Esophagus (tissue), 2 donors: ENCODE measurements around the gene MSI2. TPM values are rescaled to one million over a fixed set of nuclear protein-coding genes. Genes with fewer than 3 reads are reported as not detected.
A peak's percentile ranks its signal among the peaks of the same experiment; 100 is the strongest.

ENCODE experiments used
- H3K27ac ChIP-seq, 2 donors: one replicate each; pipeline ENCODE4 v1.5.1; 2013; ENCODE audit warnings: low read depth in 2 of 2, mild to moderate bottlenecking in 2 of 2, inconsistent platforms in 1 of 2, low read length in 1 of 2, moderate library complexity in 1 of 2
- H3K27me3 ChIP-seq, 2 donors: one replicate each; pipeline ENCODE4 v1.6.1; 2013; ENCODE audit warnings: low read length in 2 of 2, control low read depth in 1 of 2, mild to moderate bottlenecking in 1 of 2; ENCODE audit not compliant: insufficient read depth in 2 of 2, control insufficient read depth in 1 of 2
- H3K36me3 ChIP-seq, 2 donors: one replicate each; pipeline ENCODE4 v1.6.1; 2013; ENCODE audit warnings: low read length in 1 of 2; ENCODE audit not compliant: control insufficient read depth in 2 of 2, insufficient read depth in 2 of 2
- H3K4me1 ChIP-seq, 2 donors: one replicate each; pipeline ENCODE4 v1.6.1; 2013; ENCODE audit warnings: low read length in 1 of 2; ENCODE audit not compliant: control insufficient read depth in 2 of 2, insufficient read depth in 2 of 2
- H3K4me3 ChIP-seq, 2 donors: one replicate each; pipeline ENCODE4 v1.5.1; 2013; ENCODE audit warnings: low read length in 2 of 2, mild to moderate bottlenecking in 2 of 2, low read depth in 1 of 2, moderate library complexity in 1 of 2
- H3K9me3 ChIP-seq, 2 donors: one replicate each; pipeline ENCODE4 v1.6.1; 2013; ENCODE audit warnings: mild to moderate bottlenecking in 2 of 2, low read depth in 1 of 2, low read length in 1 of 2, moderate library complexity in 1 of 2; ENCODE audit not compliant: control insufficient read depth in 2 of 2, insufficient read depth in 1 of 2
- WGBS, 2 donors: extraction: QIAGEN DNeasy Blood & Tissue Kit; methylation state at CpG; one replicate each; pipeline ENCODE4 v1.1.7; 2013; 5-methylcytosine and 5-hydroxymethylcytosine counted together
- polyA plus RNA-seq, 2 donors: library from polyadenylated mRNA; stranded (reverse); fragments of 200-250 nt; gene quantifications; one replicate each; pipeline ENCODE4 v1.2.3, GENCODE V29; 2013
- donor health status: healthy with polysubstance abuse.
- donor health status: Bipolar disorder and iron deficiency.

The MSI2 gene
- polyA plus RNA-seq, 2 donors = 7.8 to 8.2 TPM

DNA sequence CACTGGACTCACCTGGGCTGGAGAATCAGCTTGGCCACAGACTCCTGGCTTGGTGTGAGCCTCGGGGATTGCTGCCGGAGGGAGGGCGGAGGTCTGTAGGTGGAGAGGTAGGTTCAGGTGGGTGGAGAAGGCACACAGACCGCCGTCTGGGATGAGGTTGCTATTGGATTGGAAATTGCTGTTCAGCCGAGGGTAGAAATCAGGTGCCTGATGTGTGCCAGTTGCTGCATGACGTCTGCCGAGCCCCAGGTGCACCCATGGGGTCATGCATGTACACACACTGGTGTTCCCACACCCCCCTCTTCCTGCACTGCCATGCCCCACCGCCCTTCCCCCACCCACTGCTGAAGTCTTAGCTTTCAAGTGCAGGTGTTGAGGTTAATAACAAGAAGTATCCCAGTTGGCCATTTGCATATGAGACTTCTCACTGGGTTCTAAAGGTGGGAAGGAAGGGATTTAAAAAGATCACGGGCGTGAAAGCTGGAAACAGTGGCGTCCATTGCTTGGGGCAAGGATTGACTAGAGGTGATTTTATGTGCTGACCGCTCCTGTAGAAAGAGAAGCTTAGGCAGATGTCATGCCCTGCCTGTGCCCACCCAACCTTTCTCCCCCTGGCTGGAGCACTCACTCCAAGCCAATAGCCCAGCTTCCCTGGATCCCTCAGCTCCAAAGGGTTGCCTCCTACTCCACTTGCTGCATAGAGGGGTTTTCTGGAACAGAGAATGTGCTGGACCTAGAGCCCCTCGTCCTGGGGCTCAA lies 295.2 kb downstream of the MSI2 start:
- no peaks in the 10 kb centered on the region for H3K9me3 ChIP-seq
- no peak overlapping the region for H3K27ac ChIP-seq
- H3K4me3 ChIP-seq = no peak overlapping the region
- H3K36me3 ChIP-seq = no peaks in the 10 kb centered on the region
- no peaks in the 10 kb centered on the region for H3K27me3 ChIP-seq
- 84 to 88% methylated on average over 14 of the region's 14 CpGs for WGBS, 2 donors
- no peaks in the 10 kb centered on the region for H3K4me1 ChIP-seq

DNA sequence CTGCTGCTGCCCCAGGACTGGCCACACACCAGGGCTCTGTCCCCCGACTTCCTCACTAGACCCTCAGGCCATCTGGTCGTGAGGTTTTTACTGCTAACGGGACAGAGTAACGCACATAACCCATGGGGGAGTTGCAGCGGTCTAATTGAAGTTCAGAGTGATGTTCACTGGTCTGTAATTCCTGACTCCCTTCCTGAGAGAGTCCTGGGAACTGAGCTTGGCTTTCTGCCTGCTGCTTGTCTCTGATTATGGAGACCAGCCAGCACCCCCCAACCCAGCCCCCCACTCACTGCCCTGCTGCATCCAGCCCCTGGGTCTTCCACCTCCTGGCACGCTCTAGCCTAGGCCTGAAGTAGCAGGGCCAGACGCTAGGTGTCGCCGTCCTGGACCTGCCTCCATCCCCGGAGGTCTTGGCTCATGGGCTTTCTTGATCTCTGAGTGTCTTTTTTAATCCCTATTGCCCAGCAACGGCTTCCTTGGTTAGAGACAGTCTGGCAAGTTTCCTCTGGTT lies 295.8 kb downstream of the MSI2 start:
- H3K27ac ChIP-seq = no peak overlapping the region
- no peaks in the 10 kb centered on the region for H3K27me3 ChIP-seq
- no peaks in the 10 kb centered on the region for H3K9me3 ChIP-seq
- no peak overlapping the region for H3K4me3 ChIP-seq
- peaks cover 0 to 4% of the 10 kb centered on the region in 2 donors for H3K4me1 ChIP-seq
- H3K36me3 ChIP-seq = no peaks in the 10 kb centered on the region
- WGBS, 2 donors = 41 to 52% methylated on average over 11 of the region's 11 CpGs

DNA sequence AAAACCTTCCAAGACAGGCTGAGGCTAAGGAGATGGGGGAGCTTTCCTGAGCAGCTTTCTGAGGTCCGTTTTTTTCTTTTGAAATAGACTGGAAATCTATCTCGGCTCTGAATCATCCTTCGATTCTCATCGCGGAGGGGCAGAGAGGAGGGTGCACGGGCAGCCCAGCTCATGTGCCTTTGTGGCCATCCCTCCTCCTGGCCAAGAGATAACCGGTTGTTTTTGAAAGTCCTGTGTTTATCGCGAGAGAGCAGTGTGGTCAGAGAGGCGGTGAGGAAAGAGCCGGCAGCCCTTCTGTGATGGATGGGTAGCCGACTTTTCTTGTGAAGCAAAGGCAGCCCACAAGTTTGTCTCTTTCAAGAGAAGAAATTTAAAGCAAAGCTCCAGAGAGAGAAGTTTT lies 297.2 kb downstream of the MSI2 start:
- WGBS, 2 donors = 58 to 65% methylated on average over 12 of the region's 12 CpGs
- H3K4me3 ChIP-seq = no peak overlapping the region
- no peaks in the 10 kb centered on the region for H3K27me3 ChIP-seq
- H3K9me3 ChIP-seq = no peaks in the 10 kb centered on the region
- peaks cover 3 to 15% of the 10 kb centered on the region in 2 donors for H3K4me1 ChIP-seq
- H3K27ac ChIP-seq = no peak overlapping the region
- no peaks in the 10 kb centered on the region for H3K36me3 ChIP-seq

DNA sequence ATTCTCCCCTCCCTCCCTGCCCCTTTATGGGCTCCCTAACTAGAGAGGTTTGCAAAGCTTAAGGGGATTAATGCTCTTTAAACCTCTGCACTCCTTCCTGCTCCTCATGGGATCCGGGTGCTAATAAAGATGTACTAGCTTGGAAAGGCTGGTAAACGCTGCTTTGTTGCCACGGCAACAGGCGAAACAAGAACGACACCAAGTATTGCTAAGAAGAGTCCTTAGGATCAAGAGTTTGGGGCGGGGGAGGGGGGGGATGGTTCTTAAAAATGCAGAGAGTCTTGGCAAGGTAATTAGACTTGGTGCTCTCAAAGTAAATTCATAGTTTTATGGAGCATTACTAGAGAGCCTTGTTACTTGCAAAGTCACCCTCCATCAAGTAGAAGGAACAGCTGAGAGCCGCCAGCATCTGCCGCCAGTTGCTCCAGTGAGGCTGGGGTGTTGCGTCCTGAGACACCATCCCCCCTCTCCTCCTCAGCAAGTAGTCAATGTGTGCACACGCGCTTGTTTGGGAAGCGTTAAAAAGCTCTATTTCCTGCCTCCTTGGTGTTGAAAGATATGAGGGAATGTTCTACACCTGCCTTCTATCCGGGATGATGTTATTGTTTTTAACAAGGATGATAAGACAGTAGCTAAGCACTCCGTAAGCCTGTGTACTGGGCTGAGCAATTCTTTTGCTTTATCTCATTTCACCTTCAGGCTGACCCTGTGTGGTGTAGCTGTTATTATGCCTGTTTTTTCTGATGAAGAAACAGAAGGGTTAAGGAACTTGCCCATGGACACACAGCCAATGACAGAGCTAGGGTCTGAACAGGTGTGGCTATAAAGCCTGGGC lies 297.9 kb downstream of the MSI2 start:
- no peak overlapping the region for H3K27ac ChIP-seq
- H3K36me3 ChIP-seq = no peaks in the 10 kb centered on the region
- no peak overlapping the region for H3K4me3 ChIP-seq
- no peaks in the 10 kb centered on the region for H3K9me3 ChIP-seq
- WGBS, 2 donors = 61% methylated on average over 14 of the region's 14 CpGs
- peaks cover 3 to 15% of the 10 kb centered on the region in 2 donors for H3K4me1 ChIP-seq
- H3K27me3 ChIP-seq = no peaks in the 10 kb centered on the region

DNA sequence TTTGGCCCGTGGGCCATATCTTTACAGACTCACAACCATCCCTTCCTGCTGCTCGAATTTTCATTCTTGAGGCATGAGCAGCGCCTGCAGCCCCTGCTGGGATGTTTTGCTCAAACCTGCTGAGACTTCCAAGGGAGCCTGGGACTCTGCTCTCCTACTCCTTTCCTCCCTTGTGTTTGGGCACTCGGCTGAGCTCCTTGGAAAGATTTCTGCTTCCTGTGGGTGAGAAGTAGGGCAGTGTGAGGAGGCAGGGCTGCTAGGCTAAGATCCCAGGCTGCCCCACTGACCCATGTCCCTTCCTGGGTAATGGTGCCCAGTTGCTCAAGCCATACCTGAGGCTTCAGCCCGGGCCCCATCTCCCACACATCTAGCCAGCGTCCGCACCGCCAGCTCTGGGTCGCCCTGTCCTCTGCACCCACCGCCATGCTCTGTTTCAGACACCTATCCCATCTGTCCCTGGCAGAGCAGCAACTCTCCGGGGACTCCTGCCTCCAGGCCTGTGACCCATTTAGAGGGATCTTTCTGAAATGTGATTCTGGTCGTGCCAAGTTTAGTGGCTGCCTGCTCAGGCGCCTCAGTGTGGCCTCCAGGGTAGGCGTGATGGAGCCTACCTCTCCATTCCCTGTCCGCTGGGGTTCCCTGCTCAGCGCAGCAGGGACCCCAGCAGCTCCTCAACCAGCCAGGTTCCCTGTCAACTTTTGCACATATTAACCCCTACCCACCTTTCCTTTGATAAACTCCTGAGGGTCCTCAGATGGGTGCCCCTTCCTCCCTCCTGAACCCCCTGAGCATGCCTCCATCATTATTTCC lies 298.7 kb downstream of the MSI2 start:
- WGBS, 2 donors = 90 to 91% methylated on average over 16 of the region's 16 CpGs
- Histone ChIP-seq H3K36me3 (no peaks in the 10 kb centered on the region), H3K4me1 (peaks cover 3 to 15% of the 10 kb centered on the region in 2 donors), H3K9me3 (no peaks in the 10 kb centered on the region), H3K27ac (no peak overlapping the region), H3K27me3 (no peaks in the 10 kb centered on the region), H3K4me3 (no peak overlapping the region)

DNA sequence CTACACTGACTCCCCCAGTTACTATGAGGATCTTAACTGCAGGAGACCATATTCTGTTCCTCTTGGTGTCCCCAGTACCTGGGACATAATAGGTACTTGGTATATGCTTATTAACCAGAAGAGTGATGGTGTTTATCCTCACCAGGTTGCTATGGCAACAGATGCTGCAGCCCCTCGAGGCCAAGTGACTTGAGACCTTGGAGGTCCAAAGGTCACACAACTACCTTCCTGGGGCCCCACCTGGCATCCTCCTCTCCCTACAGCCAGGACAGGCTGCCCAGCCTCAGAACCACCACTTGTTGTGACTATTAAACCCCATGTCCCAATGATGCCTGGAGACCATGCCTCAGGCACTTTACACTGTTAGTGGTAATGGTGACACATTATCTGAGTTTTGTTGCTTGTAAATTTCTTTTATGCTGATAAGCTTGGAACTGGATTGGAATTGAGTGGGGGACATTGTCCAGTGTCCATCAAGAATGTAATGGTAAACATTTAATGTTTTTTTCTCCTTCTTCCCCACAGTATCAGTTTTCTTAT lies 299.4 kb downstream of the MSI2 start:
- Histone ChIP-seq H3K36me3 (no peaks in the 10 kb centered on the region), H3K4me3 (no peak overlapping the region), H3K9me3 (no peaks in the 10 kb centered on the region), H3K27ac (no peak overlapping the region), H3K4me1 (peaks cover 3 to 15% of the 10 kb centered on the region in 2 donors), H3K27me3 (no peaks in the 10 kb centered on the region)
- WGBS, 2 donors = 45 to 59% methylated on average over 1 of the region's 1 CpG

DNA sequence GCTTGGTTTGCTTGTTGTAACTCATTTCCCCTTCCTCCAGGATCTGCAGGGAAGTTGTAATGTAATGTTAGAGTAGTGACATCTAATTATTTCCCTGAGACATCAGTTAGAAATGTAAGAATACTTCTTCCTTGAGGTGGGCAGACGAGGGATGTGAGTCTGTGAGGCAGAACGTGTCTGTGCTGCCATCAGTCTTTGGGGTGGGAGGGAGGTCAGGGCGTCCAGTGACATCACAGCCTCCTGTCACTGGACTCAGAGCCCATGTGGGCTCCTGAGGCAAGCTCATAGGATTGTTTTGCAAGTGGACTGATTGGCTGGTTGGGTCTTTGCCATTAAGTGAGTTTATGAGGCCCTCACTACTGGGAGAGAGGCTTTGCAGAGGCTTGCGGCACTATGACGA lies 300.0 kb downstream of the MSI2 start:
- no peaks in the 10 kb centered on the region for H3K27me3 ChIP-seq
- H3K27ac ChIP-seq = no peak overlapping the region
- peaks cover 3 to 15% of the 10 kb centered on the region in 2 donors for H3K4me1 ChIP-seq
- 90 to 91% methylated on average over 5 of the region's 5 CpGs for WGBS, 2 donors
- H3K4me3 ChIP-seq = no peak overlapping the region
- H3K36me3 ChIP-seq = no peaks in the 10 kb centered on the region
- no peaks in the 10 kb centered on the region for H3K9me3 ChIP-seq

DNA sequence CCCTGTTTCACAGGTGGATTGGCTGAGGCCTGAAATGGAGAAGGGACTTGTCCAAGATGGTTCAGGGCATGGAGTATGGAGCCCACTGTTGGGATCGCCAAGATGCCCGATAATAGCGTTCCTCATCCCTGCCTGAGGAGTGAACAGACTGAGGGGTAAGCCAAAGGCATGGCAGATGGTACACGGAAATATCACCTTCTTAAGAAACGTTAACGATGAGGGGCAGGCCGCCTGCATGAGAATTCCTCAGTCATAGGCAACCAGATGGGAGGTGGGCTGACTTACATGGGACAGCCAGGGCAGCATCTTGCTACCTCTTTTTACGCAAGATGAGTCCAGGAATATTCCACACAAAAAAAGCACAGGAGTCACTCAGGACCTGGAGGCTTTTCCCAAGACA lies 300.7 kb downstream of the MSI2 start:
- Histone ChIP-seq H3K27me3 (no peaks in the 10 kb centered on the region), H3K9me3 (no peaks in the 10 kb centered on the region), H3K4me1 (peaks cover 3 to 15% of the 10 kb centered on the region in 2 donors), H3K27ac (peak overlapping the region; percentile 37 to 44), H3K36me3 (no peaks in the 10 kb centered on the region), H3K4me3 (no peak overlapping the region)
- 92 to 94% methylated on average over 8 of the region's 8 CpGs for WGBS, 2 donors

DNA sequence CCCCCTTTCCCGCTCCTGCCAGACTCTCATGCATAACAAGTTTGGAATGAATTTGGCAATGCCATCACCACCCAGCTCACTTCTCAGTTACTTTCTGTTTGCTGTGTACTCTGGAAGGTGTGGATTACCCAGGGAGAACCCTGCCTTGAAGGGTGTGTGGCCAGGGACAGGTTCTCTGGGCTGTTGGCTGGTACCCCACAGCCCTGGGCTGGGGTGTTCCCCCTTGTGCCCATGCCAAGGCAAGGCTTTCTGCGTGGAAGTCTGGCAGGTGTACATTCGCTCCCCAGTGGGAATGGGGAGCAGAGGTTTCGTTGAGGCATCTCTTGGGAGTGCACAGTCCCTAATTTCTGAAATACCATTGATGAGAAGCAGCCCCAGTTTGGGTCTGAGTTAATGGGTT lies 301.1 kb downstream of the MSI2 start:
- Histone ChIP-seq H3K4me1 (peaks cover 3 to 15% of the 10 kb centered on the region in 2 donors), H3K9me3 (no peaks in the 10 kb centered on the region), H3K27me3 (no peaks in the 10 kb centered on the region), H3K4me3 (no peak overlapping the region), H3K27ac (peak overlapping the region; percentile 44 to 64), H3K36me3 (no peaks in the 10 kb centered on the region)
- WGBS, 2 donors = 52 to 60% methylated on average over 4 of the region's 4 CpGs
